NCI-H226 (cell line): ENCODE results near the gene MPHOSPH6.
"Not testable (repeated sequence)": the region's sequence is repeated elsewhere in the genome, so short reads cannot be mapped to it uniquely, and the experiment has no call there.

Source experiments
- DNase-seq: peaks from one replicate; pipeline ENCODE4 v3.0.0-alpha.2; 2015

MPHOSPH6 gene

DNA sequence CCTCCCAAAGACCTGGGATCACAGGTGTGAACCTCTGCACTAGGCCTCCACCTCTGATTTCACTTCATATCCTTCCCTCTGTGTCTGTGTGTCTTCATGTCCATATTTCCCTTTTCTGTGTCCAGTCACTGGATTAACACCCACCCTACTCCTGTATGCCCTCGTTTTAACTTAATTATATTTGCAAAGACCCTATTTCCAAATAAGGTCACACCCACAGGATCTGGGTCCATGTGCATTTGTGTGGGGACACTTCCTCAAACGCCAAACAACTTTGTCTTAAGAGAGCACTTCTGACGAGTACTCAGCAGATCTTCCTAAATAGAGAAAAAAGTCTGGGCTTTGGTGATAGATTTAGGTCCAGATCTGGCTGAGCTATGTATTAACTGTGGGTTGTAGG, 56.3 kb downstream of the MPHOSPH6 start:
- no peak for DNase-seq

DNA sequence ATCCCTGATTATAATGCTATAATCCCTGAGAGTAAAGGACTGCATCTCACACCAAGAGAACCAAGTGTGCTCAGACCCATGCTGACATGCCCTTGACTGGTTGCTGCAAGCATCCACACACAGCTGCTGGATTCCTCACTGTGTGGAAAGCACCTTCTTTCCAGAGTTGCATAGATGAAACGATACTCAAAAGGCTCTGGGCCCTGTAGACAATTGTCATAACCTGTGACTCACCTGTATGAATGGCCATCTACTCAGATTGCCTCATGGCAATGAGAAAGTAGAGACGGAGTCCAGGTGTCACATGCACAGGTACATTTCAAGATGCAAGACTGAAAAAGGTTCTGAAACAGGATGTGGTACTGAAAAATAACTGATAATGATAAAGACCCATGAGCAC, 58.1 kb downstream of the MPHOSPH6 start:
- DNase-seq = no peak

DNA sequence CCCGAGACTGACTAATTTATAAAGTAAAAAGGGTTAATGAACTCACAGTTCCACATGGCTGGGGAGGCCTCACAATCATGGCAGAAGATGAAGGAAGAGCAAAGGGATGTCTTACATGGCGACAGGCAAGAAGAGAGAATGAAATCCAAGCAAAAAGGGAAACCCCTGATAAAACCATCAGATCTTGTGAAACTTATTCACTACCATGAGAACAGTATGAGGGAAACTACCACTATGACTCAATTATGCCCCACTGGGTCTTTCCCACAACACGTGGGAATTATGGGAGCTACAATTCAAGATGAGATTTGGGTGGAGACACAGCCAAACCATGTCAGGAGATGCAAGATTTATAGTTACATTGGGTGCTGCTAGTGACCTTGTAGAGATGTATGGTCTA, 60.8 kb downstream of the MPHOSPH6 start:
- not testable (repeated sequence) for DNase-seq

DNA sequence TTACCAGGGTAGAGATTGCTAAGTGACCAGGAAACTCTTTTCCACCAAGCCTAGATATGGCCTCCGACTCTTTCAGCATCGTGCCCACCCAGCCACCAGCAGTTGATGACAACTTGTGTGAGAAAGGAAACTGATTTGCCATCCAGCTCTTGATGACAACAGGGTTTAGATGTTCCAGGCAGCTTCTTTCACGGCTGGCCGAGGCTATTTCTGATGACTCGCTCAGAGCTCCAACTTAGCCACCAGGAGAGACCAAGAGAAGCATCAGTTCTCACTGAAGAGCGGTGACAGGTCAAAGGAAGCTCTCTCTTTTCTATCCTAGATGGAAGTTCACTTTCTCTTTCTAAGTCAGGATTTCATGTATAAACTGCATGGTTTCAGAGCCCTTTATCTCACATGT, 61.2 kb downstream of the MPHOSPH6 start:
- no peak for DNase-seq

DNA sequence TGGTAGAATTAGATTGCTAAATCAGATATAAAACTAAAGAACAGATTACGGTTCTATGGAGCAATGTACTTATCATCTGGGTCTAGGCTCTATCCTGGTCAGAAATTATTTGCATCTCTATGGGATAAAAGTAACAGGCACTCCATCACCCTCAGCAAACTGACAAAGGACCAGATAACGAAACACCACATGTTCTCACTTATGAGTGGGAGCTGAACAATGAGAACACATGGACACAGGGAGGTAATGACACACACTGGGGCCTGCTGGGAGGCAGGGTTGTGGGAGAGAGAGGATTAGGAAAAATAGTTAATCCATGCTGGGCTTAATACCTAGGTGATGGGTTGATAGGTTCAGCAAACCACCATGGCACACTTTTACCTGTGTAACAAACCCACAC, 61.9 kb downstream of the MPHOSPH6 start:
- DNase-seq = no peak

DNA sequence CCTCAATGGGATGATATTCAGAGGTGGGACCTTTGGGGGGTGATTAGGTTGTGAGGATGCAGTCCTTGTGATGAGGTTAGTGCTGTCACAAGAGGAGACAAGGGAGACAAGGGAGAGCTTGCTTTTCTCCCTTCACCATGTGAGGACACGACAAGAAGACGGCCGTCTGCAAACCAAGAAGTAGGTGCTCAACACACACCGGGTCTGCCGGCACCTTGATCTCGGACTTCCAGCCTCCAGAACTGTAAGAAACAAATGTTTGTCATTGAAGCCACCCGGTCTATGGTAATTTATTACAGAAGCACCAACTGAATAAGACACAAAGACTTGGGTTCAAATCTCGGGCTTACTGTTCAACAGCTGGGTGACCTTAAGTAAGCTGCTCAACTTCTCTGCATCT, 64.9 kb downstream of the MPHOSPH6 start:
- DNase-seq = no peak
